Astrocyte (in vitro differentiated cells and primary cell): ENCODE data around the gene PPP1R12B. TPM values are rescaled to one million over a fixed set of nuclear protein-coding genes. Genes with fewer than 3 reads are reported as not detected.

Source experiments
- DNase-seq: peaks from one replicate; pipeline ENCODE4 v3.0.0-alpha.2; 2010; ENCODE audit warnings: low read depth
- FAIRE-seq: peaks from 2 replicates; lab custom pipeline; 2011; peaks lifted over from hg19 to GRCh38; lab: Jason Lieb, UNC
- H2AFZ ChIP-seq: 2 replicates; pipeline ENCODE4 v1.6.0; 2012; ENCODE audit warnings: low read depth, low read length, inconsistent platforms
- H3K27ac ChIP-seq: 2 replicates; pipeline ENCODE4 v1.5.1; 2011; ENCODE audit warnings: low read depth, low read length, inconsistent platforms
- H3K27me3 ChIP-seq: 2 replicates; pipeline ENCODE4 v1.6.0; 2011; ENCODE audit warnings: low read length, inconsistent platforms; ENCODE audit not compliant: insufficient read depth
- H3K36me3 ChIP-seq: 2 replicates; pipeline ENCODE4 v1.5.1; 2011; ENCODE audit warnings: low read length, inconsistent platforms; ENCODE audit not compliant: insufficient read depth
- H3K4me1 ChIP-seq: 2 replicates; pipeline ENCODE4 v1.5.1; 2011; ENCODE audit warnings: low read length, inconsistent platforms; ENCODE audit not compliant: insufficient read depth
- H3K4me2 ChIP-seq: 2 replicates; pipeline ENCODE4 v1.6.0; 2012; ENCODE audit warnings: low read length, inconsistent platforms
- H3K4me3 ChIP-seq: 2 replicates; pipeline ENCODE4 v1.5.1; 2011; ENCODE audit warnings: low read depth, mild to moderate bottlenecking, low read length, inconsistent platforms; ENCODE audit not compliant: insufficient read depth
- H3K79me2 ChIP-seq: 2 replicates; pipeline ENCODE4 v1.6.0; 2012; ENCODE audit warnings: mild to moderate bottlenecking, low read length, inconsistent platforms; ENCODE audit not compliant: insufficient read depth
- H3K9ac ChIP-seq: 2 replicates; pipeline ENCODE4 v1.6.0; 2012; ENCODE audit warnings: mild to moderate bottlenecking, low read length, inconsistent platforms
- H3K9me3 ChIP-seq: 2 replicates; pipeline ENCODE4 v1.5.1; 2012; ENCODE audit warnings: low read depth, mild to moderate bottlenecking, low read length, inconsistent platforms; ENCODE audit not compliant: insufficient read depth
- H4K20me1 ChIP-seq: 2 replicates; pipeline ENCODE4 v1.6.0; 2012; ENCODE audit warnings: low read length, inconsistent platforms; ENCODE audit not compliant: insufficient read depth
- H3K27ac Mint-ChIP-seq: one replicate; pipeline ENCODE4 v1.8.0; 2021; ENCODE audit warnings: mild to moderate bottlenecking, mixed read lengths; ENCODE audit not compliant: unreplicated experiment
- H3K27me3 Mint-ChIP-seq: one replicate; pipeline ENCODE4 v1.8.0; 2021; ENCODE audit warnings: low read depth, mixed read lengths; ENCODE audit not compliant: unreplicated experiment
- H3K36me3 Mint-ChIP-seq: one replicate; pipeline ENCODE4 v1.8.0; 2021; ENCODE audit warnings: low read depth, mixed read lengths; ENCODE audit not compliant: unreplicated experiment
- H3K4me1 Mint-ChIP-seq: one replicate; pipeline ENCODE4 v1.8.0; 2021; ENCODE audit warnings: low read depth, mixed read lengths; ENCODE audit not compliant: unreplicated experiment
- H3K4me3 Mint-ChIP-seq: one replicate; pipeline ENCODE4 v1.8.0; 2021; ENCODE audit warnings: mild to moderate bottlenecking, moderate library complexity, mixed read lengths; ENCODE audit not compliant: unreplicated experiment
- H3K9me3 Mint-ChIP-seq: one replicate; pipeline ENCODE4 v1.8.0; 2021; ENCODE audit warnings: mild to moderate bottlenecking, mixed read lengths; ENCODE audit not compliant: unreplicated experiment
- EZH2 ChIP-seq: IDR thresholded peaks from 2 replicates; pipeline ENCODE4 v1.6.1; 2012; ENCODE audit warnings: mild to moderate bottlenecking, low read length, inconsistent platforms; ENCODE audit not compliant: insufficient read depth
- total RNA-seq: library from RNA; stranded (reverse); gene quantifications from 2 replicates; pipeline ENCODE4 v1.2.1, GENCODE V29; 2021
- TF ChIP-seq, protein P1 (sequence below): IDR thresholded peaks from 2 replicates; pipeline ENCODE4 v1.5.1; 2011; ENCODE audit warnings: low read depth, mild to moderate bottlenecking, inconsistent platforms, low read length, moderate library complexity; ENCODE audit not compliant: insufficient read depth

Gene PPP1R12B
- total RNA-seq, 1 donor from 2014 or later = 12.2 TPM

DNA sequence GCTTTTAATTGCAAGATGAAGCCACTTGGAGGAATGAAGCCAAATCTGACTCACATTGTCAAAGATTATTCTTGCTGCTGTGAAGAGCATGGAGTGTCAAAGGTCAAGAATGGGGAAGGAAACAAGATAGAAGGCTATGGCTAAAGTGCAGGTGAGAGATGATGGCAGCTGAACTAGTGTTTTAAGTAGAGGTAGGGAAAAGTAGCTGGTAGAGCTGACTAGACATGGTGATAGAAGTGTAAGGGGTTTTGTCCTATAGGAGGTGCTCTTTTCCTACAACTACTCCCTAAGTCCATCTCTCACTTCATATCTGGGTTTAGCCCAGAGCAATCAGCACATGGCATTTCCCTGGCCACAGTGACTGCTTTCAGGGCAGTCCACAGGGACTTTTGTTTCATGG lies 18.6 kb upstream of the PPP1R12B start:
- H3K36me3 Mint-ChIP-seq = no peaks in the 10 kb centered on the region
- H3K4me1 ChIP-seq = no peaks in the 10 kb centered on the region
- H3K9me3 Mint-ChIP-seq = peaks cover 2% of the 10 kb centered on the region
- no peaks in the 10 kb centered on the region for H3K9me3 ChIP-seq
- H3K36me3 ChIP-seq = peaks cover 35% of the 10 kb centered on the region
- no peaks in the 10 kb centered on the region for H4K20me1 ChIP-seq
- no peak overlapping the region for H3K27ac Mint-ChIP-seq
- H3K4me3 Mint-ChIP-seq = peak overlapping the region; percentile 3
- H3K27ac ChIP-seq = no peak overlapping the region
- no peak for TF ChIP-seq EZH2
- TF ChIP-seq, protein P1, sequence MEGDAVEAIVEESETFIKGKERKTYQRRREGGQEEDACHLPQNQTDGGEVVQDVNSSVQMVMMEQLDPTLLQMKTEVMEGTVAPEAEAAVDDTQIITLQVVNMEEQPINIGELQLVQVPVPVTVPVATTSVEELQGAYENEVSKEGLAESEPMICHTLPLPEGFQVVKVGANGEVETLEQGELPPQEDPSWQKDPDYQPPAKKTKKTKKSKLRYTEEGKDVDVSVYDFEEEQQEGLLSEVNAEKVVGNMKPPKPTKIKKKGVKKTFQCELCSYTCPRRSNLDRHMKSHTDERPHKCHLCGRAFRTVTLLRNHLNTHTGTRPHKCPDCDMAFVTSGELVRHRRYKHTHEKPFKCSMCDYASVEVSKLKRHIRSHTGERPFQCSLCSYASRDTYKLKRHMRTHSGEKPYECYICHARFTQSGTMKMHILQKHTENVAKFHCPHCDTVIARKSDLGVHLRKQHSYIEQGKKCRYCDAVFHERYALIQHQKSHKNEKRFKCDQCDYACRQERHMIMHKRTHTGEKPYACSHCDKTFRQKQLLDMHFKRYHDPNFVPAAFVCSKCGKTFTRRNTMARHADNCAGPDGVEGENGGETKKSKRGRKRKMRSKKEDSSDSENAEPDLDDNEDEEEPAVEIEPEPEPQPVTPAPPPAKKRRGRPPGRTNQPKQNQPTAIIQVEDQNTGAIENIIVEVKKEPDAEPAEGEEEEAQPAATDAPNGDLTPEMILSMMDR = no peak
- H3K4me1 Mint-ChIP-seq = no peaks in the 10 kb centered on the region
- no peaks in the 10 kb centered on the region for H3K79me2 ChIP-seq
- H3K27me3 Mint-ChIP-seq = peaks cover 10% of the 10 kb centered on the region
- H3K9ac ChIP-seq = no peak overlapping the region
- H3K4me3 ChIP-seq = no peak overlapping the region
- H2AFZ ChIP-seq = no peak overlapping the region
- H3K4me2 ChIP-seq = no peak overlapping the region
- FAIRE-seq = no peak
- no peaks in the 10 kb centered on the region for H3K27me3 ChIP-seq
- no peak for DNase-seq

DNA sequence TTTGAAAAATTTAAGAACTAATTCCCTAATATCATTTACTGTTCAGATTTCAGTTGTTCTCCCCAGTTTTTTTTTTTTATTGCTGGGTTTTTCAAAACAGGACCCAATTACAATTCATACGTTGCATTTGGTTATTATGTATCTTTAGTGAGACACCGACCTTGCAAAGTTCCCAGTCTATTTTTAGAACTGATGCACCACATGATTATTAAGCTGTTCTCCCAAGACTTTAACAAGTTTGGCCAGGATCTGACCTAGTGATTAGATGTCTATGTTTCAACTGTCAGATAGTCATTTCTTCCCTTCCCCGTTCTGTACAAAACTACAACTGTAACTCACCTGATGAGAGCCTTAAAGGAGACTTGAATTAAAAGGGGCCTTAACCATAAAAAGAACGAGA lies 14.6 kb upstream of the PPP1R12B start:
- Histone ChIP-seq H3K9ac (no peak overlapping the region), H2AFZ (no peak overlapping the region), H4K20me1 (peaks cover 4% of the 10 kb centered on the region), H3K9me3 (no peaks in the 10 kb centered on the region), H3K79me2 (peaks cover 26% of the 10 kb centered on the region), H3K4me1 (no peaks in the 10 kb centered on the region), H3K4me2 (no peak overlapping the region), H3K4me3 (no peak overlapping the region), H3K27ac (no peak overlapping the region), H3K27me3 (no peaks in the 10 kb centered on the region), H3K36me3 (peaks cover 39% of the 10 kb centered on the region)
- Mint-ChIP-seq H3K9me3 (no peaks in the 10 kb centered on the region), H3K4me1 (no peaks in the 10 kb centered on the region), H3K36me3 (peaks cover 2% of the 10 kb centered on the region), H3K27ac (no peak overlapping the region), H3K4me3 (no peak overlapping the region), H3K27me3 (no peaks in the 10 kb centered on the region)
- FAIRE-seq (no peak), DNase-seq (no peak)
- no peak for TF ChIP-seq EZH2
- TF ChIP-seq, protein P1 = no peak

DNA sequence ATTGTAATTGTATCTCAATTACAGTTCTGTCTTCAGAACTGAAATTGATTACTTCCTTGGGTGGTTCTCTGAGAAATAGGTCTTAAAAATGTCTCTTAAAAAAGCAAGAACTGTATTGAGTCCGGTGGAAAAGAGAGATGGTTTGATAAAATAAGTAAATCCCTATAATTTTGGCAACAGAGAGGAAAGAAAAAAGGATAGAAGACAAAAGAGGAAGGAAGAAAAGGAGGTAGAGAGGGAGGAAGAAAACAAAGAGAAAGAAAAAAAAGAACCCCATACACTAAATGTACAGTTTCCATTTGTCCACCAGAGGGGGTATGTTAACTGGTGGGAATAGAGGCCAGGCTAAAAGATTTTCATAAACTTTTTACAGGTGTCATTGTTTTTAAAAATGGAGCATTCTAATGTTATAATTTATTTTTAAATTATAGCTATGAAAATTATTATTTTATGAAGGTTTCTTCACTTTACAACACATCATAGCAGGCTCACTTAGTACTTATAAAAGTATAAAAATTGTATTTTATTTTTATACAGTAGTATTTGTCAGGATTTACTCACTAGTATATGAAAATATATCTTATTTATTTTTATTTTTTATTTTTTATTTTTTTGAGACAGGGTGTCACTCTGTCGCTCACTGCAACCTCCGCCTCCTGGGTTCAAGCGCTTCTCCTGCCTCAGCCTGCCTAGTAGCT lies 4.7 kb upstream of the PPP1R12B start:
- no peaks in the 10 kb centered on the region for H3K27me3 Mint-ChIP-seq
- H3K4me1 ChIP-seq = no peaks in the 10 kb centered on the region
- H3K27ac ChIP-seq = no peak overlapping the region
- H3K36me3 Mint-ChIP-seq = no peaks in the 10 kb centered on the region
- no peaks in the 10 kb centered on the region for H3K36me3 ChIP-seq
- peak overlapping the region; percentile 34 for H3K9ac ChIP-seq
- H3K4me3 ChIP-seq = no peak overlapping the region
- peak overlapping the region; percentile 6 for H2AFZ ChIP-seq
- H3K9me3 ChIP-seq = no peaks in the 10 kb centered on the region
- no peaks in the 10 kb centered on the region for H4K20me1 ChIP-seq
- peak overlapping the region; percentile 66 for H3K4me2 ChIP-seq
- peak overlapping the region; percentile 83 for H3K27ac Mint-ChIP-seq
- FAIRE-seq (no peak), DNase-seq (no peak)
- no peaks in the 10 kb centered on the region for H3K27me3 ChIP-seq
- H3K79me2 ChIP-seq = peaks cover 23% of the 10 kb centered on the region
- peak overlapping the region; percentile 80 for H3K4me3 Mint-ChIP-seq
- no peaks in the 10 kb centered on the region for H3K9me3 Mint-ChIP-seq
- TF ChIP-seq, protein P1 = peak; percentile 85
- no peak for TF ChIP-seq EZH2
- H3K4me1 Mint-ChIP-seq = peaks cover 5% of the 10 kb centered on the region
